A549 (cell line): Measurements from ENCODE around the gene PHF20. TPM values are rescaled to one million over a fixed set of nuclear protein-coding genes. Genes with fewer than 3 reads are reported as not detected.

Experiments
- ATAC-seq, 2 experiments: fragments of 200-7000 bp in 1 of 2; fragments of >200 bp in 1 of 2; cut with Nextera tagmentation in 1 of 2; cut with Tn5 transposase in 1 of 2; 3 replicates each; pipeline versions ENCODE4 v1.8.0 to v1.9.1; 2018 to 2020; ENCODE audit warnings: mild to moderate bottlenecking in 1 of 2, moderate library complexity in 1 of 2
- CTCF ChIA-PET: fragments of 300-600 bp; sonication (Branson Sonifier 250); formaldehyde crosslinking; extraction: SDS; loops from one replicate; lab custom pipeline; 2021; ENCODE audit warnings: antibody characterized with exemption, inconsistent platforms; lab: Yijun Ruan, JAX
- POLR2A ChIA-PET: fragments of 350-600 bp; formaldehyde crosslinking; extraction: SDS; loops from one replicate; lab custom pipeline; 2021; ENCODE audit warnings: antibody characterized with exemption, inconsistent platforms; lab: Yijun Ruan, JAX
- DNase-seq, 2 experiments: peaks; one replicate each; pipeline versions ENCODE4 v3.0.0 to v3.0.0-alpha.2; 2011 to 2016; ENCODE audit warnings: low read depth in 1 of 2, low spot score in 1 of 2
- FAIRE-seq: peaks from 2 replicates; lab custom pipeline; 2011; peaks lifted over from hg19 to GRCh38; lab: Jason Lieb, UNC
- H3K27ac ChIP-seq, 2 experiments: fragments of >200 bp; sonication (Bioruptor Twin); formaldehyde crosslinking; 3 replicates each; pipeline ENCODE4 v1.5.1; 2016 to 2017
- H3K4me1 ChIP-seq: fragments of >200 bp; sonication (Bioruptor Twin); formaldehyde crosslinking; 3 replicates; pipeline ENCODE4 v1.6.1; 2016
- H3K4me2 ChIP-seq: fragments of >200 bp; sonication (Bioruptor Twin); formaldehyde crosslinking; 3 replicates; pipeline ENCODE4 v1.6.1; 2016
- H3K4me3 ChIP-seq: fragments of >200 bp; sonication (Bioruptor Twin); formaldehyde crosslinking; 3 replicates; pipeline ENCODE4 v1.5.1; 2016
- H3K9me3 ChIP-seq: fragments of >200 bp; sonication (Bioruptor Twin); formaldehyde crosslinking; 3 replicates; pipeline ENCODE4 v1.6.1; 2016
- CBX2 ChIP-seq: fragments of 200-600 bp; sonication (generic); IDR thresholded peaks from 2 replicates; pipeline ENCODE4 v1.6.1; 2016; ENCODE audit warnings: low read depth, mild to moderate bottlenecking, borderline replicate concordance
- CBX8 ChIP-seq: fragments of 200-600 bp; sonication (generic); IDR thresholded peaks from 2 replicates; pipeline ENCODE4 v1.6.1; 2016
- CEBPB ChIP-seq, 2 experiments: fragments of >200 bp in 1 of 2; sonication (Bioruptor Twin) in 1 of 2; formaldehyde crosslinking in 1 of 2; IDR thresholded peaks; 2 replicates each; pipeline ENCODE4 v1.6.1; 2012 to 2016
- CHD4 ChIP-seq: fragments of 200-600 bp; sonication (generic); IDR thresholded peaks from 2 replicates; pipeline ENCODE4 v1.6.1; 2016; ENCODE audit warnings: antibody characterized with exemption, mild to moderate bottlenecking, borderline replicate concordance
- EHF ChIP-seq: fragments of 250-450 bp; sonication (Bioruptor Pico); IDR thresholded peaks from 2 replicates; pipeline ENCODE4 v1.5.0; 2020; ENCODE audit warnings: mild to moderate bottlenecking
- EP300 ChIP-seq, 2 experiments: fragments of >200 bp; sonication (Bioruptor Twin); formaldehyde crosslinking; IDR thresholded peaks; 2 replicates in 1 of 2; 3 replicates in 1 of 2; pipeline ENCODE4 v1.6.1; 2016 to 2017
- FOSB ChIP-seq: fragments of 250-450 bp; sonication (Bioruptor Pico); IDR thresholded peaks from 2 replicates; pipeline ENCODE4 v1.5.0; 2020; ENCODE audit warnings: mild to moderate bottlenecking, moderate library complexity
- GATA3 ChIP-seq: IDR thresholded peaks from 2 replicates; pipeline ENCODE4 v1.6.1; 2012; ENCODE audit warnings: borderline replicate concordance
- HEYL ChIP-seq: fragments of 250-450 bp; sonication (Bioruptor Pico); IDR thresholded peaks from 2 replicates; pipeline ENCODE4 v1.8.0; 2021; ENCODE audit warnings: mild to moderate bottlenecking, moderate library complexity
- HOXA7 ChIP-seq: fragments of 250-450 bp; sonication (Bioruptor Pico); IDR thresholded peaks from 2 replicates; pipeline ENCODE4 v1.5.0; 2020; ENCODE audit warnings: mild to moderate bottlenecking, moderate library complexity
- NFE2L2 ChIP-seq: fragments of 150-350 bp; conservative IDR thresholded peaks from 2 replicates; pipeline ENCODE4 v1.6.1; 2014; ENCODE audit warnings: low read length
- PHF8 ChIP-seq: fragments of 200-600 bp; sonication (generic); IDR thresholded peaks from 2 replicates; pipeline ENCODE4 v1.6.1; 2016; ENCODE audit warnings: low read depth, mild to moderate bottlenecking, antibody characterized with exemption, moderate library complexity, borderline replicate concordance
- RAD21 ChIP-seq, 2 experiments: fragments of >200 bp in 1 of 2; sonication (Bioruptor Twin) in 1 of 2; formaldehyde crosslinking in 1 of 2; IDR thresholded peaks in 1 of 2; conservative IDR thresholded peaks in 1 of 2; 2 replicates in 1 of 2; 3 replicates in 1 of 2; pipeline ENCODE4 v1.6.1; 2012 to 2018; ENCODE audit warnings: inconsistent platforms in 1 of 2
- RCOR1 ChIP-seq: fragments of 150-350 bp; IDR thresholded peaks from 2 replicates; pipeline ENCODE4 v1.6.1; 2014; ENCODE audit warnings: antibody characterized with exemption, low read length, low read depth
- RFX5 ChIP-seq: fragments of 450-650 bp; IDR thresholded peaks from 2 replicates; pipeline ENCODE4 v1.7.1; 2014; ENCODE audit warnings: antibody characterized with exemption, mild to moderate bottlenecking, moderate library complexity
- SMC3 ChIP-seq: fragments of >200 bp; sonication (Bioruptor Twin); formaldehyde crosslinking; IDR thresholded peaks from 3 replicates; pipeline ENCODE4 v1.6.1; 2018; ENCODE audit warnings: inconsistent platforms
- ZC3H11A ChIP-seq: fragments of 450-650 bp; IDR thresholded peaks from 2 replicates; pipeline ENCODE4 v1.6.1; 2014; ENCODE audit warnings: antibody characterized with exemption, mild to moderate bottlenecking
- ZSCAN20 ChIP-seq: fragments of 250-450 bp; sonication (Bioruptor Pico); IDR thresholded peaks from 2 replicates; pipeline ENCODE4 v1.8.0; 2022; ENCODE audit warnings: mild to moderate bottlenecking, moderate library complexity
- WGBS: methylation state at CpG from one replicate; pipeline ENCODE4 v1.1.6; 2017; ENCODE audit errors: missing lambda C conversion rate; 5-methylcytosine and 5-hydroxymethylcytosine counted together
- polyA plus RNA-seq, 4 experiments: library from polyadenylated mRNA; depleted of rRNA in 3 of 4; stranded (reverse); fragments of >200 nt; fragmentation: RNase III in 1 of 4; extraction: RNeasy Plus Mini Kit Qiagen cat#74134 plus additional on column Dnase treatment in 1 of 4; gene quantifications; 2 replicates in 3 of 4; 3 replicates in 1 of 4; pipeline ENCODE4 v1.2.3, GENCODE V29; 2011 to 2017
- TF ChIP-seq, protein P1 (sequence below): fragments of >200 bp; sonication (Bioruptor Twin); formaldehyde crosslinking; IDR thresholded peaks from 3 replicates; pipeline ENCODE4 v1.5.1; 2016
- TF ChIP-seq, protein P2 (sequence below): fragments of >200 bp; sonication (Bioruptor Twin); formaldehyde crosslinking; IDR thresholded peaks from 2 replicates; pipeline ENCODE4 v1.6.1; 2016
- TF ChIP-seq, protein P3 (sequence below): fragments of 150-350 bp; IDR thresholded peaks from 2 replicates; pipeline ENCODE4 v1.6.1; 2014; ENCODE audit warnings: low read depth, mild to moderate bottlenecking, low read length

PHF20 gene
- polyA plus RNA-seq, 2 of the 4 experiments (the other 2 are of a cell fraction) = 24.0 to 32.8 TPM

DNA sequence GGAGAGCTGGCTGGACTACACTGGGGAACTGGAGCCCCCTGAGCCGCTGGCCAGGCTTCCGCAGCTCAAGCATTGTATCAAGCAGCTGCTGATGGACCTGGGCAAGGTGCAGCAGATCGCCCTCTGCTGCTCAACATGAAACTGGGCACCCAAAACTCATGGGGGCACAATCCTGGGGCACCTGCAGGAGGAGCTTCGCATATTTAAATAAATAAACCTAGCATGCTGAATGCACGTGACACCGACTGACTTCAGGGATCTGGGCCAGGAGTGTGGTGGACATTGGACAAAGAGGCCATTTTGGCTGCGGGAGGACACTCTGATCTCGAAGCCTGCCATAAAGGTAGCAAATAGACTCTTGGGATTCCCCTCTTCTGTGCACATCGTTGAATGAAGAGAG lies 175.7 kb downstream of the PHF20 start:
- 66% methylated on average over 9 of the region's 9 CpGs for WGBS
- ChIA-PET CTCF (interaction anchor here (0.6 to 1.8 kb wide), 13 partner anchors 9 to 656 kb away, joined by 3 to 5 read pairs (median 3); partner anchors contain the start of gene RBM39), POLR2A (interaction anchor here (0.5 kb wide), 1 partner anchor 258 kb away, joined by 3 read pairs; no protein-coding TSS in a partner anchor)
- Histone ChIP-seq H3K27ac (no peak overlapping the region), H3K4me3 (no peak overlapping the region), H3K4me1 (peaks cover 6% of the 10 kb centered on the region; the same call in 1 of the 3 replicates), H3K9me3 (no peaks in the 10 kb centered on the region), H3K4me2 (no peak overlapping the region)
- peak; percentile 85 to 90 for ATAC-seq
- peak; percentile 55 to 68 for DNase-seq
- peak; percentile 24 to 46; a peak in 2 of 5 replicates for TF ChIP-seq RAD21 (conservative IDR thresholded peaks at IDR 0.05 in 1 of 2, IDR thresholded peaks at IDR 0.05 in 1 of 2)
- TF ChIP-seq, protein P1, sequence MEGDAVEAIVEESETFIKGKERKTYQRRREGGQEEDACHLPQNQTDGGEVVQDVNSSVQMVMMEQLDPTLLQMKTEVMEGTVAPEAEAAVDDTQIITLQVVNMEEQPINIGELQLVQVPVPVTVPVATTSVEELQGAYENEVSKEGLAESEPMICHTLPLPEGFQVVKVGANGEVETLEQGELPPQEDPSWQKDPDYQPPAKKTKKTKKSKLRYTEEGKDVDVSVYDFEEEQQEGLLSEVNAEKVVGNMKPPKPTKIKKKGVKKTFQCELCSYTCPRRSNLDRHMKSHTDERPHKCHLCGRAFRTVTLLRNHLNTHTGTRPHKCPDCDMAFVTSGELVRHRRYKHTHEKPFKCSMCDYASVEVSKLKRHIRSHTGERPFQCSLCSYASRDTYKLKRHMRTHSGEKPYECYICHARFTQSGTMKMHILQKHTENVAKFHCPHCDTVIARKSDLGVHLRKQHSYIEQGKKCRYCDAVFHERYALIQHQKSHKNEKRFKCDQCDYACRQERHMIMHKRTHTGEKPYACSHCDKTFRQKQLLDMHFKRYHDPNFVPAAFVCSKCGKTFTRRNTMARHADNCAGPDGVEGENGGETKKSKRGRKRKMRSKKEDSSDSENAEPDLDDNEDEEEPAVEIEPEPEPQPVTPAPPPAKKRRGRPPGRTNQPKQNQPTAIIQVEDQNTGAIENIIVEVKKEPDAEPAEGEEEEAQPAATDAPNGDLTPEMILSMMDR = peak; percentile 44
- peak; percentile 30; the same call in 2 of the 3 replicates for TF ChIP-seq SMC3
- no peak for TF ChIP-seq CBX2
- no peak for TF ChIP-seq EHF
- no peak for FAIRE-seq

DNA sequence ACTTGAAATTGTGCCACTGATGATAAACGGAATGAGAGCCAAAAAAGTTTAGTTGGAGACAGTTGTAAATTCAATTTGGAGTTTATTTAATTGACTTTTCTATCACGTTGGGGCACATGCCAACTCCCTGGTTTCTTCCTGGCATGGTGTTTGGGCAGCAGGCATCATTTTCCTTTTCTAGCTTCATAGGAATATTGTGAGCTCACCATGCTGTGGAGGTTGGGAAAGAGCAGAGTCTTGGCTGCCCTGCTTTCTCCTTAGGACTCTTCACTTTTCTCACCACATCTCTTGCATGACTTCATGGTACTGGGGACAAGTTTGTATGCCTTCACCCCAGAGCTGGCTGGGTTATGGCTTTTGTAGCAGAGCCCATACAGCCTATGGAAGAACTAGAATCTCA lies 176.1 kb downstream of the PHF20 start:
- ChIA-PET CTCF (interaction anchor here (0.6 to 1.8 kb wide), 11 partner anchors 9 to 656 kb away, joined by 3 to 5 read pairs (median 3); partner anchors contain the start of gene RBM39), POLR2A (no interaction called here)
- peaks cover 10% of the 10 kb centered on the region; the same call in 1 of the 3 replicates for H3K4me1 ChIP-seq
- ATAC-seq (no peak), FAIRE-seq (no peak), DNase-seq (no peak)
- 91% methylated on average over 2 of the region's 2 CpGs for WGBS
- TF ChIP-seq CBX8 = no peak
- no peak for TF ChIP-seq SMC3
- no peak for TF ChIP-seq EP300 (IDR thresholded peaks at IDR 0.05)
- TF ChIP-seq HOXA7 = no peak
- no peak for TF ChIP-seq HEYL (CRISPR knock-in tag)
- no peak for TF ChIP-seq RCOR1
- H3K4me2 ChIP-seq = no peak overlapping the region
- H3K9me3 ChIP-seq = no peaks in the 10 kb centered on the region
- H3K27ac ChIP-seq = no peak overlapping the region
- no peak overlapping the region for H3K4me3 ChIP-seq

DNA sequence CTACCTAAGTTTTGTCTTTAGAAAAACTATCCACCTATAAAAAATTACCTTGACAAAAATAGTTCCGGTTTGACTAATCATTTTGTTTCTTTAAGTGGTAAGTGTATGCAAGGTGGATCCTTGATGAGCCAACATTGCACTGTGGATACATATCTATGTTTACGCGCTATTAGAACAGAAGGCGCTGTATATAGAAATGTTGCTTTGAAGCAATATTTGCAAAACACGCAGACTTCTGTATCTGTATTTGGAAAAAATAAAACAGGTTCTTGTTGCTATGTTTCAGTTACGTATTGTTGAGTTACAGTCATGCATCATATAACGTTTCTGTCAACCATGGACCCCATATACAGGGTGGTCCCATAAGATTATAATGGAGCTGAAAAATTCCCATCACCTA lies 178.3 kb downstream of the PHF20 start:
- POLR2A ChIA-PET = no interaction called here
- Histone ChIP-seq H3K27ac (no peak overlapping the region), H3K4me2 (no peak overlapping the region), H3K4me3 (no peak overlapping the region), H3K4me1 (peaks cover 10% of the 10 kb centered on the region; the same call in 1 of the 3 replicates), H3K9me3 (no peaks in the 10 kb centered on the region)
- 92% methylated on average over 7 of the region's 7 CpGs for WGBS
- no peak for FAIRE-seq
- TF ChIP-seq, protein P2, sequence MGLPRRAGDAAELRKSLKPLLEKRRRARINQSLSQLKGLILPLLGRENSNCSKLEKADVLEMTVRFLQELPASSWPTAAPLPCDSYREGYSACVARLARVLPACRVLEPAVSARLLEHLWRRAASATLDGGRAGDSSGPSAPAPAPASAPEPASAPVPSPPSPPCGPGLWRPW = no peak
- TF ChIP-seq GATA3 (no peak), CHD4 (no peak), FOSB (CRISPR knock-in tag) (no peak), EP300 (IDR thresholded peaks at IDR 0.05) (no peak), CEBPB (IDR thresholded peaks at IDR 0.05) (no peak), ZC3H11A (no peak), CBX8 (no peak), ZSCAN20 (CRISPR knock-in tag) (no peak), RFX5 (no peak), NFE2L2 (no peak), PHF8 (no peak), HEYL (CRISPR knock-in tag) (no peak)
- TF ChIP-seq, protein P3, sequence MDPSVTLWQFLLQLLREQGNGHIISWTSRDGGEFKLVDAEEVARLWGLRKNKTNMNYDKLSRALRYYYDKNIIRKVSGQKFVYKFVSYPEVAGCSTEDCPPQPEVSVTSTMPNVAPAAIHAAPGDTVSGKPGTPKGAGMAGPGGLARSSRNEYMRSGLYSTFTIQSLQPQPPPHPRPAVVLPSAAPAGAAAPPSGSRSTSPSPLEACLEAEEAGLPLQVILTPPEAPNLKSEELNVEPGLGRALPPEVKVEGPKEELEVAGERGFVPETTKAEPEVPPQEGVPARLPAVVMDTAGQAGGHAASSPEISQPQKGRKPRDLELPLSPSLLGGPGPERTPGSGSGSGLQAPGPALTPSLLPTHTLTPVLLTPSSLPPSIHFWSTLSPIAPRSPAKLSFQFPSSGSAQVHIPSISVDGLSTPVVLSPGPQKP = no peak
- no peak for ATAC-seq
- CTCF ChIA-PET = interaction anchor here (0.7 kb wide), 1 partner anchor 40 kb away, joined by 3 read pairs; no protein-coding TSS in a partner anchor
- DNase-seq = no peak
